HL-60 (cell line): ENCODE results near the gene ATP8B4.

Source experiments
- GABPA ChIP-seq: IDR thresholded peaks from 2 replicates; pipeline ENCODE4 v1.6.1; 2012; ENCODE audit warnings: low read depth
- POLR2AphosphoS5 ChIP-seq: IDR thresholded peaks from 2 replicates; pipeline ENCODE4 v1.6.1; 2012; ENCODE audit warnings: low read depth
- TF ChIP-seq, protein P1 (sequence below): IDR thresholded peaks from 2 replicates; pipeline ENCODE4 v1.6.1; 2012; ENCODE audit warnings: low read depth; ENCODE audit not compliant: insufficient replicate concordance
- TF ChIP-seq, protein P2 (sequence below): IDR thresholded peaks from one replicate; pipeline ENCODE4 v1.5.1; 2011; ENCODE audit warnings: low read length, control low read depth, inconsistent platforms; ENCODE audit not compliant: insufficient read depth

DNA sequence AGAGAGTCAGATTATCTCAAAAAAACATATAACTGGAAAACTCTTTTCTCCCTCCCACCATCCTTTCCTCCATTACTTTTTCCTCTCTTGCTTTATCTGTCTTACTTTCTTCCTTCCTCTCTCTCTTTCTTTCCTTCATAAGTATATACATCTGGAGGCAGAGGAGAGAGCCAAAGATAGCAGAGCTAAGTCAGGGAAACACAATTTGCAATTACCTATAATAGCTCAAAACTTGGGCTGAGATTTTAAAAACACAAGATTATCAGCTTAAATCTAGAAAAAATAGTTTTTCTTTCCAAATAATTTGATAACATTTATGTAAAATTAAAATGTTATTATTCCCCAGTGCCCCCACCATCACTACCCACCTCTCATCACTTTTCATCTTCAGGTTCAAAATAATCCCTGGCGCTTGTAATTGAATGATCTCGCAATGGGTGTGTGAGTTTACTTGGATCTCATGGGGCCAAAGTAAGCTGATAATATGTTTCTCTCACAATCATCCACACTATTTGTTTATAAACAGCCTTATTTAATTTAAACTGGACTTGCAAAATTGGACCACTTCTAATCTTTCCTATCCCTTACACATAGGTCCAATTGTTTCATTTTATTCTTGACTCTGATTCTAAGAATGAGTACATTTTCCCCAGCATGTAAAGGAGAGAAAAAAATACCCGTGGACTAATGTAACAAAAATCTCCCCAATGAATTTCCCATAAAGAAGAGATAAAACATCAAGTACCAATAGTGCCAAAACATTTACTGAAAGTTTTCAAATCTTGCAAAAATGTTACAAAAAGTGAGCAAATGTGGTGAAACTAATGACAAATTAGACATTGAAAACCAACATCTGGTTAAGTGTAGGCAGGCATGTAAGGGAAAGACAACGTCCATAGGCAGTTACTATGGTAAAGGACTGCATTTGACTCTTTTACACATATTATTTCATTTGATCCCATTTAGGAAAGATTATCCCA is 261.2 kb downstream of the ATP8B4 start:
- TF ChIP-seq, protein P1, sequence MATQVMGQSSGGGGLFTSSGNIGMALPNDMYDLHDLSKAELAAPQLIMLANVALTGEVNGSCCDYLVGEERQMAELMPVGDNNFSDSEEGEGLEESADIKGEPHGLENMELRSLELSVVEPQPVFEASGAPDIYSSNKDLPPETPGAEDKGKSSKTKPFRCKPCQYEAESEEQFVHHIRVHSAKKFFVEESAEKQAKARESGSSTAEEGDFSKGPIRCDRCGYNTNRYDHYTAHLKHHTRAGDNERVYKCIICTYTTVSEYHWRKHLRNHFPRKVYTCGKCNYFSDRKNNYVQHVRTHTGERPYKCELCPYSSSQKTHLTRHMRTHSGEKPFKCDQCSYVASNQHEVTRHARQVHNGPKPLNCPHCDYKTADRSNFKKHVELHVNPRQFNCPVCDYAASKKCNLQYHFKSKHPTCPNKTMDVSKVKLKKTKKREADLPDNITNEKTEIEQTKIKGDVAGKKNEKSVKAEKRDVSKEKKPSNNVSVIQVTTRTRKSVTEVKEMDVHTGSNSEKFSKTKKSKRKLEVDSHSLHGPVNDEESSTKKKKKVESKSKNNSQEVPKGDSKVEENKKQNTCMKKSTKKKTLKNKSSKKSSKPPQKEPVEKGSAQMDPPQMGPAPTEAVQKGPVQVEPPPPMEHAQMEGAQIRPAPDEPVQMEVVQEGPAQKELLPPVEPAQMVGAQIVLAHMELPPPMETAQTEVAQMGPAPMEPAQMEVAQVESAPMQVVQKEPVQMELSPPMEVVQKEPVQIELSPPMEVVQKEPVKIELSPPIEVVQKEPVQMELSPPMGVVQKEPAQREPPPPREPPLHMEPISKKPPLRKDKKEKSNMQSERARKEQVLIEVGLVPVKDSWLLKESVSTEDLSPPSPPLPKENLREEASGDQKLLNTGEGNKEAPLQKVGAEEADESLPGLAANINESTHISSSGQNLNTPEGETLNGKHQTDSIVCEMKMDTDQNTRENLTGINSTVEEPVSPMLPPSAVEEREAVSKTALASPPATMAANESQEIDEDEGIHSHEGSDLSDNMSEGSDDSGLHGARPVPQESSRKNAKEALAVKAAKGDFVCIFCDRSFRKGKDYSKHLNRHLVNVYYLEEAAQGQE: no peak
- TF ChIP-seq, protein P2, sequence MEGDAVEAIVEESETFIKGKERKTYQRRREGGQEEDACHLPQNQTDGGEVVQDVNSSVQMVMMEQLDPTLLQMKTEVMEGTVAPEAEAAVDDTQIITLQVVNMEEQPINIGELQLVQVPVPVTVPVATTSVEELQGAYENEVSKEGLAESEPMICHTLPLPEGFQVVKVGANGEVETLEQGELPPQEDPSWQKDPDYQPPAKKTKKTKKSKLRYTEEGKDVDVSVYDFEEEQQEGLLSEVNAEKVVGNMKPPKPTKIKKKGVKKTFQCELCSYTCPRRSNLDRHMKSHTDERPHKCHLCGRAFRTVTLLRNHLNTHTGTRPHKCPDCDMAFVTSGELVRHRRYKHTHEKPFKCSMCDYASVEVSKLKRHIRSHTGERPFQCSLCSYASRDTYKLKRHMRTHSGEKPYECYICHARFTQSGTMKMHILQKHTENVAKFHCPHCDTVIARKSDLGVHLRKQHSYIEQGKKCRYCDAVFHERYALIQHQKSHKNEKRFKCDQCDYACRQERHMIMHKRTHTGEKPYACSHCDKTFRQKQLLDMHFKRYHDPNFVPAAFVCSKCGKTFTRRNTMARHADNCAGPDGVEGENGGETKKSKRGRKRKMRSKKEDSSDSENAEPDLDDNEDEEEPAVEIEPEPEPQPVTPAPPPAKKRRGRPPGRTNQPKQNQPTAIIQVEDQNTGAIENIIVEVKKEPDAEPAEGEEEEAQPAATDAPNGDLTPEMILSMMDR: no peak
- TF ChIP-seq POLR2AphosphoS5: no peak
- TF ChIP-seq GABPA: no peak
